Natural killer cell treated with Interleukin-12 subunit alpha and Interleukin-12 subunit beta and Interleukin-15 and Interleukin-18, amount 100 ng/mL, for 72 hours (primary cell): ENCODE data around the gene CDC42BPA. TPM values are rescaled to one million over a fixed set of nuclear protein-coding genes. Genes with fewer than 3 reads are reported as not detected.

Experiments
- ATAC-seq, 2 donors: fragments of 150-1000 bp; cut with Tn5 transposase in 1 of 2; sonication (Bioruptor Pico), chemical (Tn5 transposase) in 1 of 2; 2 replicates each; pipeline ENCODE4 v1.10.0; 2021
- DNase-seq: peaks from one replicate; pipeline ENCODE4 v3.0.0; 2022; ENCODE audit warnings: low spot score
- H3K27ac Mint-ChIP-seq, 2 donors: 1 replicate in 1 of 2; 2 replicates in 1 of 2; pipeline ENCODE4 v1.8.0; 2022; ENCODE audit warnings: mixed read lengths in 2 of 2, mild to moderate bottlenecking in 1 of 2, moderate library complexity in 1 of 2
- H3K27me3 Mint-ChIP-seq, 2 donors: 1 replicate in 1 of 2; 2 replicates in 1 of 2; pipeline ENCODE4 v1.8.0; 2022; ENCODE audit warnings: mixed read lengths in 2 of 2
- H3K36me3 Mint-ChIP-seq: one replicate; pipeline ENCODE4 v1.8.0; 2022; ENCODE audit warnings: mixed read lengths
- H3K4me1 Mint-ChIP-seq, 2 donors: 1 replicate in 1 of 2; 2 replicates in 1 of 2; pipeline ENCODE4 v1.8.0; 2022; ENCODE audit warnings: low read depth in 2 of 2, mixed read lengths in 2 of 2, mild to moderate bottlenecking in 1 of 2
- H3K4me3 Mint-ChIP-seq: one replicate; pipeline ENCODE4 v1.8.0; 2022; ENCODE audit warnings: mixed read lengths
- H3K9me3 Mint-ChIP-seq: 2 replicates; pipeline ENCODE4 v1.8.0; 2022; ENCODE audit warnings: mixed read lengths
- total RNA-seq, 2 donors: library from RNA; stranded (reverse); gene quantifications; one replicate each; pipeline ENCODE4 v1.2.3, GENCODE V29; 2022

CDC42BPA gene
- total RNA-seq, 2 donors from 2014 or later, result 0.64 to 2.8 TPM

DNA sequence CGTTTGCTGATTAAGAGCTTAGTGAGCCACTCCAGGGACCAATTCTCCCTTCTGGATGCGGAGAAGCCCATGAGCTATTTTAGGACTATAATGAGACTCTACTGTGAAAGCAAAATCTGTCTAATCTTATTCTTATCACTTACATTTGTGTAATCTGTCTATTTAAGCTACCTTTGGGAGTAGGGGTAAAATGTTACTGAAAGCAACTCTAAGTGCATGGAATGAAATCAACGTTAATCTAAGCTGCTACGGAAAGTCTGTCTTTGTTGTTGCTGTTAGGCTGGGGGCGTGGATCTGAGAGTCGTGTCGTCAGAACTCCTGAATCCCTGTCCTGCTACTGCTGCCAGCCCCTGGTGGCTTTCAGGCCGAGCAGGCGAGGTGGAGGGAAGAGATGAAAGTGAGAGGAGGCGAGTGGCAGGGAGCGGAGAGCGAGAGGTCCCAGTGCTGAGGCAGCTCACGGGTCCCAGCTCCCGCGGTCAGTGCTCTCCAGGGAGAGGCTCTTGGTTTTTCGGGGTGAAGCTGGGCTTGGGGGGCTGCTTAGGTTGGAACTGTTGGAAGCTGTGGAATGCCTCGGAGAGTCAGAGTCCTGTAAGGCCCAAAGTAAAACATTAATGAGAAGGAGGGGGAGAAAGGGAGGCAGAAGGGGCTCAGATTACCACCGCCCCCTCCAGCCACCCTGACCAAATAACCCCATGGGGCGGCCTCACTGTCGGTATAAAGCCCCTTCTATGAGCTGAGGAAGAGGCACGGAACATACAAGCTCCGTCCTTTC, 324.3 kb downstream of the CDC42BPA start:
- peaks cover 14 to 27% of the 10 kb centered on the region in 2 donors for H3K4me1 Mint-ChIP-seq
- H3K27me3 Mint-ChIP-seq, result peaks cover 2 to 7% of the 10 kb centered on the region in 2 donors
- H3K27ac Mint-ChIP-seq, result no peak overlapping the region
- ATAC-seq, result no peak
- no peaks in the 10 kb centered on the region for H3K9me3 Mint-ChIP-seq
- H3K36me3 Mint-ChIP-seq, result no peaks in the 10 kb centered on the region
- no peak overlapping the region for H3K4me3 Mint-ChIP-seq
- no peak for DNase-seq

DNA sequence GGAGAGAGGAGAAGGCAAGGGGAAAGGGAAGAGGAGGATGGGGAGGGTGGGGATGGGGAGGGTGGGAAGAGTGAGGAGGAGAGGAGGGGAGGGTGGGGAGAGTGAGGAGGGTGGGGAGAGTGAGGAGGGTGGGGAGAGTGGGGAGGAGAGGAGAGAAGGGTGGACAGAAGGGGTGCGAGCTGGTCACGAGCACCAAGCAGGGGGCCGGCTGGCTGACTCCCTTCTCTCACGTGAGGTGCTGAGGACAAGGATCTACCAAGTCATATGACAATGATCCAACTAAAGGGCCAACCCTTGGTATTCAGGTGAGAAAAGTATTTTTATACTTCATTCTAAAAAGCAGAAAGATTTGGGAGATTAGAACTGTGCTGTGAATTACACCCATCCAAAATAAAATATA, 326.4 kb downstream of the CDC42BPA start:
- H3K36me3 Mint-ChIP-seq, result no peaks in the 10 kb centered on the region
- no peaks in the 10 kb centered on the region for H3K27me3 Mint-ChIP-seq
- no peaks in the 10 kb centered on the region for H3K9me3 Mint-ChIP-seq
- DNase-seq (no peak), ATAC-seq (no peak)
- H3K4me3 Mint-ChIP-seq, result no peak overlapping the region
- peak overlapping the region in 1 of 2 donors; percentile 84 for H3K27ac Mint-ChIP-seq
- peaks cover 14 to 27% of the 10 kb centered on the region in 2 donors for H3K4me1 Mint-ChIP-seq

DNA sequence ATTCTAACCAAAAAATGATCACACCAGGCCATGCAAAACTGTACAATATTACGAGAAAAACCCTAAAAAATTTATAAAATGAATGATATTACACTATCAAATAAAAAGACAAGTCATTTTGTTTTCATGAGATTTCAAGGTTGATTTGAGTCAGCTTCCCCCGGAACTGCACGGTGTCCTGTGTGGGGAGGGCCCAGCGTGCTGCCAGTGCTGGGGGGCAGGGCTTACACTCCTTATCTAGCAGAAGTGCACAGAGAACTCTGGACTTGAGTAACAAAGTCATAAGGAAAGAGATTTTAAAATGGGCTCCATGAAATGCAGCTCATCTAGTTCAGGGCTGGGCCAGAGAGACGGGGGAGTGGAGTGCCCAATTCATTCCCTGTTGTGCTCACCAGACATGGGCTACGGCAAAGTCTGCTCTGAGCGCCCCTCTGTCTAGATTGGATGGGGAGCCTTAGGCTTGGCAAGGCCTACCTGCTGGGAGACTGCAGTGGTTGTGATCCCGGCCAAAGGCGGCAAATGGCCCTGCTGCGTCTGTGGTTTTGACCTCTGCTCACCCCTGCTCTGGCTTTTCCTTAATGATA, 328.1 kb downstream of the CDC42BPA start:
- no peaks in the 10 kb centered on the region for H3K27me3 Mint-ChIP-seq
- peak overlapping the region; percentile 85 for H3K4me3 Mint-ChIP-seq

DNA sequence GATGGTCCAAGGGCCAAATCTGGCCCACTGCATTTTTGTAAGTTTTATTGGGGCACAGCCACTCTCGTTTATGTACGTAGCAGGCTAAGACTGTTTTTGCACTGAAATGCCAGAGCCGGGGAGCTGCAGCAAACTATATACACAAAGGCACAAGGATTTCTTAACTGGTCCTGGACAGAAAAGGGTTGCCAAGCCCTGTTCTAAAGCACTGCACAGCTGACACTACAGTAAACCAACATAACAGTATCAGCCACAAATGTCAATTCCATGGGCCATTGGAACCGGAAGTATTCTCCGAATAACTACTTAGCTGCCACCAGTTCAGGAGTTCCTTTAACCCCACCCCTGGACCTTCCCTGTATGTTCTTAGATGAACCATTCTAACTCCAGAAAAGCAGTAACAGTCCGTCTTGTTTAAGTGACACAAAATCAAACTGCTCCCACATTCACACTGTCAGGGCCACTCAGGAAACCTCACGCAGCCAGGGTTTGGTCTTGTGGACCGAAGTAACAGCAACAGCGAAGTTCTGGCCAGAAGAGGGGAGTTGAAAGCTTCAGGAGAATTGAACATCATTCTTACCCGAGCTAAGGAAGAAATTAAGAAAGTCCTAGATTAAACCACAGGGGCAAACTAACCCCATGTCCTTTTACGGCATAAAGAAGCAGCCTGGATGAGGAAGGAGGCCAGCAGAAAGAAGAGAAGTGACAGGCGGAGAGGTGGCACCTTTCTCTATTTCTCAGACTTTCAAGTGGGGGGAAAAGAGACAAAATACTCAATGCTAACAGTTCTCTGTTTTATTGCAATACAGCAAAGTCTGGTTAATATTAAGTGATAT, 329.0 kb downstream of the CDC42BPA start:
- Mint-ChIP-seq H3K9me3 (no peaks in the 10 kb centered on the region), H3K27me3 (no peaks in the 10 kb centered on the region), H3K4me3 (peak overlapping the region; percentile 85), H3K4me1 (peaks cover 14 to 17% of the 10 kb centered on the region in 2 donors), H3K27ac (peak overlapping the region; percentile 84 to 87), H3K36me3 (no peaks in the 10 kb centered on the region)
- no peak for ATAC-seq
- no peak for DNase-seq

More for the DNA sequence above, 328.1 kb downstream of the CDC42BPA start:
- no peak for DNase-seq
- peak overlapping the region; percentile 84 to 87 for H3K27ac Mint-ChIP-seq
- no peaks in the 10 kb centered on the region for H3K9me3 Mint-ChIP-seq
- ATAC-seq, result peak; percentile 85 to 97
- peaks cover 14 to 20% of the 10 kb centered on the region in 2 donors for H3K4me1 Mint-ChIP-seq
- H3K36me3 Mint-ChIP-seq, result no peaks in the 10 kb centered on the region

DNA sequence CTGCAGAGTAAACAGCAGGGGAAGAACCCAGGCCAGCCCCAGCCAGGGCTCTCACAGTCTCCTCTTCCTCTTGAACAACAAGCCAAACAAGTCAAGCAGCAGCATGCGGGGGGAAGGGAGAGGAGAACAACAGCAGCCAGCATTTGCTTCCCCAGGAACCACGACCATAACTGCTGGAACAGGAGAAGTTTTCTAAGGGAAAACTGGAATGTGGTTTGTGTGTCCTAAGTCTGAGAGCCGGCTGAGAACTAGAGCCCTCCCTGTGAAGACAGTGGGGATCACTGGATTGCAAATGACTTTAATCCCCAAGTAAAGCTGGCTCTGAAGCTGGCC, 330.0 kb downstream of the CDC42BPA start:
- Mint-ChIP-seq H3K27me3 (no peaks in the 10 kb centered on the region), H3K9me3 (no peaks in the 10 kb centered on the region), H3K27ac (peak overlapping the region in 1 of 2 donors; percentile 87), H3K4me1 (peaks cover 14 to 17% of the 10 kb centered on the region in 2 donors), H3K36me3 (no peaks in the 10 kb centered on the region), H3K4me3 (no peak overlapping the region)
- ATAC-seq (no peak), DNase-seq (no peak)

DNA sequence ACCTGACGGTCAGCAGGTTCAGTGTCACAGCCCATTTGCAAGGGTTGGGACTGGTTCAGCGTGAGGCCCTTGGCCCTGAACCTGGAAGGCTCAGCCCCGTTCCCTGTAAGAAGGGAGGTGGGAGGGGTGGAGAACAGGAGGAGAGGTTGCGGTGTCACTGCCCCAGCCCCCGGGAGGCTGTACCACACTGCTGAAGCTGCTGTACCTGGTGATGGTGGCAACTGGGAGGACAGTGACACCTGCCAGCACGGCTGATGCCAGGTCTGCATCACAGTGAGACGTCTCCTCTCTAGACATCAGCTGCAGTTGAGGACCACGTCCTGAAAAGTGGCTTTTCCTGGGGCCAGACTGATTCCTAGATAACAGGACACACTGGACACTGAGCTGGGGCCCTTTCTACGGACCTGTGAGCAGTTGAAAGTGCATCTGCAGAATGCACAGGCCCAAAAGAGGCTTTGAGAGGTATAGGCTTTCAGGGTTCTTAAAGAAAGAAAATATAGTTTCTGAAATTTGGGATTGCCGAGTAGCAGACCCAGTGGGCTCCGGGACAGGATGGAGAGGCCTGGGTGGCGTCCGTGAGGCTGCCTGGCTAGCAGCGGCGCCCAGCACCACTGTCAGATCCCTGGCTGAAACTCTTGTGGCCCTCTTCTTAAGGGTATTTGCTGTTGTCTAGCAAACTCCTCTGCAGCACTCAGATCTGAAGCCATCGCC, 330.5 kb downstream of the CDC42BPA start:
- no peak overlapping the region for H3K4me3 Mint-ChIP-seq
- H3K36me3 Mint-ChIP-seq, result no peaks in the 10 kb centered on the region
- H3K27me3 Mint-ChIP-seq, result no peaks in the 10 kb centered on the region
- H3K9me3 Mint-ChIP-seq, result no peaks in the 10 kb centered on the region
- DNase-seq (no peak), ATAC-seq (no peak)
- no peak overlapping the region for H3K27ac Mint-ChIP-seq
- peaks cover 14 to 17% of the 10 kb centered on the region in 2 donors for H3K4me1 Mint-ChIP-seq

DNA sequence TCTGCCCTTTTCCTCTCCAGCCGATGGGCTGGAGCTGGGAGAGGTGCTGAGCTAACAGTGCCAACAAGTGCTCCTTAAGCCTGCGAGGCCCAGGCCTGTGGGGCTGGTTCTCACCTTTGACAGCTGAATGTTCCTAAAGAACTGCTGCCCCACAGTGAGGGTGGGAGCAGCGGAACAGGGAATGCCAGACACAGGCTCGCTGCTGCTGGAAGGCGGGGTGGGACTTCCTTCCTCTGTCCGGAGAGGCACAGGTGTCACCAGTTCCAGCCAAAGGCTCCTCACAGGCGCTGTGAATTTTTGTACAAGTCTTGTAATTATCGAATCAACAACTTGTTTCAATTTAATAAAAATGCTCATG, 331.1 kb downstream of the CDC42BPA start:
- DNase-seq (no peak), ATAC-seq (no peak)
- Mint-ChIP-seq H3K36me3 (no peaks in the 10 kb centered on the region), H3K27ac (no peak overlapping the region), H3K4me1 (peaks cover 14 to 17% of the 10 kb centered on the region in 2 donors), H3K27me3 (no peaks in the 10 kb centered on the region), H3K4me3 (no peak overlapping the region), H3K9me3 (no peaks in the 10 kb centered on the region)

DNA sequence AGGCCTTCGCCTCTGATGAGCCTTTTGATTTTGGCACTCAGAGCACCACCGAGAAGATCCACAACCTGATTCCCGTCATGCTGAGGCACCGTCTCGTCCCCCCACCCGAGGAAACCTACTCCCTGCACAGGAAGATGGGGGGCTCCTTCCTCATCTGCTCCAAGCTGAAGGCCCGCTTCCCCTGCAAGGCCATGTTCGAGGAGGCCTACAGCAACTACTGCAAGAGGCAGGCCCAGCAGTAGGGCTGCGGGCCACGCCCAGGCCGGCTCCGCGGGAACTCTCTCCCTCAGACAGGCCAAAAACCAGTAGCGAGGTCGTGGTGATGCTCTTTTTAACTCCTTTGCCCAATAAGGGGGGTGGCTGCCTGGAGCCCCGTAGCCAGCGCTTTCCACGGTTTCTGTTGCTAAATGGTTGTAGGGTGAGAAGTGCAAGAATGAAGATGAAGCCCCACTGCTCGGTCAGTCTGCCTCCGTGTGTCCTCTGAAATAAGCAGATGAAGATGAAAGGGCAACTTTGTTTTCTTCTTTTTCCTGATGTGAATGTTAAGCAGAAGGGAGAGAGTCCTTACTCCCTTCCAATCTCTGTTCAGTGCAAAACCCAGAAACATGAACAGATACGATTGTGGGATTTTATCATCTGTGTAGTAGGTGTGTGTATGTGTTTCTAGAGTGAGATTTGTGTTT, 331.7 kb downstream of the CDC42BPA start:
- Mint-ChIP-seq H3K27ac (no peak overlapping the region), H3K4me3 (no peak overlapping the region), H3K36me3 (no peaks in the 10 kb centered on the region), H3K27me3 (no peaks in the 10 kb centered on the region), H3K9me3 (no peaks in the 10 kb centered on the region), H3K4me1 (peaks cover 14 to 17% of the 10 kb centered on the region in 2 donors)
- no peak for DNase-seq
- no peak for ATAC-seq

DNA sequence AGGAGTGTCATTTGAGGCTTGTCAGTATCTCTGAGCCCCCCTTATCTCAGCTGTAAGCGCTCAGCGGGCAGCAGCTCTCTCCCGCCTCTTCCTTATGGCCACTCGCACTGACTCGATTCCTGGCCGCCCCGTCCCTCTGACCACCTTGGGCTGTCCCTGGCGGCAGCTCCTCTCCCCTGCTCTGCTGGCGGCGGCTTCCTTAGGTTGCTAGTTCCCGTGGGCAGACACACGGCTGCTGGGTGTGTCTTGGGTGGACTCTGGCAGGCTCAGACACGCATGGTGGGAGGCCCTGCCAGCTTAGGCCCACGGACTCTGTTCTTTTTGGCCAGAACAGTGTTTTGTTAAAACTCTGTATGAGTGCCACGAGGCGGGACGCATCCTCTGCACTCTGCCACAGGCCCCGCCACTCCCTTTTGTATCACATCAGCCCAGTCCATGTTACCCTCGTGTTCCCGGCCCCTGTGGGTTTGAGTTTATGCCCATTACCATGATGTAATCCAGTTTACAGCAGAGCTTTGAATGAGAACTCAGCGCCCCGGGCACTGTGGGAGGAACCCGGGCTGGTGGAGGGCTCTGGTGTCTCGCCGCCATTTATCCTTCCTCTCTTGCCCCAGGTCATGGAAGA, 332.3 kb downstream of the CDC42BPA start:
- ATAC-seq (no peak), DNase-seq (no peak)
- Mint-ChIP-seq H3K36me3 (no peaks in the 10 kb centered on the region), H3K4me1 (peaks cover 14 to 17% of the 10 kb centered on the region in 2 donors), H3K4me3 (no peak overlapping the region), H3K9me3 (no peaks in the 10 kb centered on the region), H3K27me3 (no peaks in the 10 kb centered on the region), H3K27ac (no peak overlapping the region)

DNA sequence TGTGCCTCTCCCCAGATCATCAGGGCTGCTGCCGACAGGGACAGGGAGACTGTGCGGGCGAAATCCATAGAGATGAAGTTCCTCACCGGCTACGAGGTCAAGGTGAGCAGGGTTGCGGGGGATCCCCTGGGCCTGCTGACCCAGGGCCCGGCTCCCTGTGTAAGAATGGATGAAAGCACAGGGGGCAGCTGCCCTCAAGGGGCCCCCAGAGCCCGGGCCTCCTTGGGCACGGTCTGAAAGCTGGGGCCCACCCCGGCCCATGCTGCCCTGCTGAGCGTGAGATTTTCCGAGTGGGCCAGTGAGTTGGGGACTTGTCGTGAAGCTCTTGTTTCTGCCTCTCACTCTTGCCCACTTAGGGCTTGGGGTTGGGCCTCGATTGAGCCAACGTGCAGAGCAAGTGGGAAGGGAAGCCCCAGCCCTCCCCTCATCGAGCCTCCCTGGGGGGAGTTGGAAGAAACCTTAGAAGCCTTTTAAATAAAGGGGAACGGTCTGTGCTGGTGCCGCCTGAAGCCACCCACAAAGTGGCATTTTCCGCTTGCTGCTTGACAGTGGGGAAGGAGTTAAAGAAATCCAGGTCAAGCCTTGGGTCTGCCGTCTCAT, 333.0 kb downstream of the CDC42BPA start:
- no peak for DNase-seq
- H3K27ac Mint-ChIP-seq, result no peak overlapping the region
- no peak overlapping the region for H3K4me3 Mint-ChIP-seq
- no peaks in the 10 kb centered on the region for H3K27me3 Mint-ChIP-seq
- H3K4me1 Mint-ChIP-seq, result peaks cover 11 to 12% of the 10 kb centered on the region in 2 donors
- no peaks in the 10 kb centered on the region for H3K36me3 Mint-ChIP-seq
- no peak for ATAC-seq
- H3K9me3 Mint-ChIP-seq, result no peaks in the 10 kb centered on the region

DNA sequence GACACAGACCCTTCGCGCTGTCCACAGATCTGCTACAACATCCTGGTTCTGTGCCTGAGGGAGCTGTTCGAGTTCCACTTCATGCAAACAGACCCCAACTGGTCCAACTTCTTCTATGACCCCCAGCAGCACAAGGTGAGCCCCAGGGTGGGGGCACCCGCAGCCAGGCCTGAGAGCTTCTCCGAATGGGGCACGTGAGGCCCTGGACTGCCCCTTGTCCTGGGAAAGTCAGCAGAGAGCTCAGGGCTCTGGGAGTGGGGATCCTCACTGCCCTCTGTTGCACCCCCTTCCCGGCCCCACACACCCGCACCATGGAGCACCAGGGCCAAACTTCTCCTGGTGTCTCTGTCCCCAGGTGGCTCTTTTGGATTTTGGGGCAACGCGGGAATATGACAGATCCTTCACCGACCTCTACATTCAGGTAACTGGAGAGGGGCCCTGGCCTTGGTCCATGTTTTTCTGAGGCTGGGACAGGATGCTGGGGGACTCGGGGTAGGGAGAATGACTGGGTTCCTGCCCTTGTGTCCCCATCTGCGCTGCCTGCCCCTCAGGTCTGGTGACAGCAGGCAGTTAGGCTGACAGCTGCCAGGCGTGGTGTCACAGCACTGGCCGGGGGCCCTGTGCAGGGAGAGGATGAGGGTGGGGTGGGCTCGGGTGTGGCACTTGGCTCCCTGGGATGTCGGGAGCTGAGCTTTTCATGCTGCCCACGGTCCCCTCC, 333.6 kb downstream of the CDC42BPA start:
- no peak for ATAC-seq
- no peaks in the 10 kb centered on the region for H3K27me3 Mint-ChIP-seq
- DNase-seq, result no peak
- H3K9me3 Mint-ChIP-seq, result no peaks in the 10 kb centered on the region
- no peak overlapping the region for H3K4me3 Mint-ChIP-seq
- no peak overlapping the region for H3K27ac Mint-ChIP-seq
- peaks cover 4 to 5% of the 10 kb centered on the region in 2 donors for H3K4me1 Mint-ChIP-seq
- no peaks in the 10 kb centered on the region for H3K36me3 Mint-ChIP-seq

DNA sequence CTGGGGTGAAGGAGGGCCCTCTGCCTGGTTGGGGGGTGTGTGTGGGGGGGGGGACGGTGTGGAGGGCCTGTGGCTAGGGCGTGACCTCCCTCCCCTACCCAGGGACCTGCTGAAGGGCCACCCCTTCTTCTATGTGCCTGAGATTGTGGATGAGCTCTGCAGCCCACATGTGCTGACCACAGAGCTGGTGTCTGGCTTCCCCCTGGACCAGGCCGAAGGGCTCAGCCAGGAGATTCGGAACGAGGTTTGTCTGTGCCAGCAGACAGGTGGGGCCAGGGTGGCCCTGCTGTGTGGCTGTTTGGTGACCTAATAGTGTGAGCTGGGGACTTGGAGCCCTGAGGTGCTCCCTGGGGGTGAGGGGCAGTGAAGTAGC, 334.3 kb downstream of the CDC42BPA start:
- Mint-ChIP-seq H3K4me1 (no peaks in the 10 kb centered on the region), H3K36me3 (no peaks in the 10 kb centered on the region), H3K27me3 (no peaks in the 10 kb centered on the region), H3K9me3 (no peaks in the 10 kb centered on the region), H3K27ac (no peak overlapping the region), H3K4me3 (no peak overlapping the region)
- no peak for DNase-seq
- no peak for ATAC-seq
